ENCODE measurements around the gene IL12RB2. TPM values are rescaled to one million over a fixed set of nuclear protein-coding genes. Genes with fewer than 3 reads are reported as not detected.

The IL12RB2 gene
- total and polyA plus RNA-seq, 2 of the 13 experiments (the other 11 are each of a cell fraction or from before 2014, with no cell fraction given): not detected

- Histone ChIP-seq H3K4me1 (ENCODE audit: insufficient read depth, low read length) (no peaks in the 10 kb centered on the region; the same call in 1 of the 2 replicates), H3K79me2 (ENCODE audit: insufficient read depth, low read length) (no peaks in the 10 kb centered on the region), H3K27me3 (ENCODE audit: control insufficient read depth in 1 of 2, insufficient read depth in 2 of 2, low read length in 2 of 2) (no peaks in the 10 kb centered on the region), H3K9me3 (ENCODE audit: low read length) (peaks cover 27% of the 10 kb centered on the region), H3K27ac (ENCODE audit: extremely low read length, insufficient read depth, low read length) (no peak overlapping the region), H3K36me3 (replicated peaks in 1 of 2; ENCODE audit: control insufficient read depth in 1 of 2, insufficient read depth in 2 of 2, low read length in 2 of 2) (no peaks in the 10 kb centered on the region), H4K20me1 (ENCODE audit: insufficient read depth, low read length) (no peaks in the 10 kb centered on the region), H3K9ac (ENCODE audit: insufficient read depth, low read depth, low read length) (no peak overlapping the region), H3K4me2 (ENCODE audit: low read depth, low read length) (no peak overlapping the region), H3K4me3 (replicated peaks in 1 of 3; ENCODE audit: insufficient read depth in 1 of 3, low read depth in 2 of 3, low read length in 3 of 3) (no peak overlapping the region), H2AFZ (ENCODE audit: low read length) (no peak overlapping the region)
- WGBS (ENCODE audit: low lambda C conversion rate): no CpG with 5 or more reads among the region's 2 CpGs
- no peak for DNase-seq (ENCODE audit: low spot score)
- intact Hi-C loops (cut with micrococcal nuclease; ENCODE audit: unreplicated experiment): no loop called here
- CTCF ChIA-PET (ENCODE audit: low intra/inter-chr PET ratio, low total read pairs): no interaction called here
- in situ Hi-C loops (cut with HindIII; ENCODE audit: extremely low pct_ligation_motif_present, low pct_unique_long_range_greater_than_20kb): no loop called here
- POLR2A ChIA-PET: no interaction called here
- no peak for FAIRE-seq
- BruUV-seq (replicated peaks): no TSS peak
- no peak for ATAC-seq
- TF ChIP-seq MED8 (CRISPR knock-in tag; IDR thresholded peaks at IDR 0.05; ENCODE audit: insufficient replicate concordance) (no peak), ZNF562 (CRISPR knock-in tag; IDR thresholded peaks at IDR 0.05; ENCODE audit: borderline replicate concordance) (no peak), DPF2 (CRISPR knock-in tag; IDR thresholded peaks at IDR 0.05; ENCODE audit: borderline replicate concordance, low read depth) (no peak), TRAFD1 (CRISPR knock-in tag; IDR thresholded peaks at IDR 0.05; ENCODE audit: borderline replicate concordance) (no peak), ZSCAN21 (CRISPR knock-in tag; IDR thresholded peaks at IDR 0.05; ENCODE audit: borderline replicate concordance) (no peak), ZNF362 (CRISPR knock-in tag; IDR thresholded peaks at IDR 0.05; ENCODE audit: borderline replicate concordance) (no peak)
These were observed 76.4 kb downstream of the IL12RB2 start for GRCh38 chr1:67383999-67384638.
